Keratinocyte (primary cell): ENCODE data around the gene LRP1B. TPM values are rescaled to one million over a fixed set of nuclear protein-coding genes. Genes with fewer than 3 reads are reported as not detected.

Source experiments
- DNase-seq: peaks from one replicate; pipeline ENCODE4 v3.0.0-alpha.2; 2011; ENCODE audit warnings: low read depth, missing footprints, low spot score
- FAIRE-seq: peaks from 2 replicates; lab custom pipeline; 2011; peaks lifted over from hg19 to GRCh38; lab: Jason Lieb, UNC
- H2AFZ ChIP-seq: 2 replicates; pipeline ENCODE4 v1.6.0; 2012; ENCODE audit warnings: low read length, control low read depth, inconsistent platforms; ENCODE audit not compliant: control insufficient read depth
- H3K27ac ChIP-seq: 2 replicates; pipeline ENCODE4 v1.5.1; 2011; ENCODE audit warnings: low read length; ENCODE audit not compliant: control insufficient read depth, insufficient read depth
- H3K27me3 ChIP-seq: 3 replicates; pipeline ENCODE4 v1.6.0; 2011; ENCODE audit warnings: low read length; ENCODE audit not compliant: control insufficient read depth, insufficient read depth; ENCODE audit errors: extremely low read depth
- H3K36me3 ChIP-seq, 2 experiments: 2 replicates in 1 of 2; 3 replicates in 1 of 2; pipeline ENCODE4 v1.5.1; 2011; ENCODE audit warnings: low read length in 2 of 2, mild to moderate bottlenecking in 1 of 2; ENCODE audit not compliant: control insufficient read depth in 2 of 2, insufficient read depth in 2 of 2; ENCODE audit errors: extremely low read depth in 1 of 2
- H3K4me1 ChIP-seq: 3 replicates; pipeline ENCODE4 v1.5.1; 2011; ENCODE audit warnings: low read length; ENCODE audit not compliant: control insufficient read depth, insufficient read depth; ENCODE audit errors: extremely low read depth
- H3K4me2 ChIP-seq: 3 replicates; pipeline ENCODE4 v1.6.0; 2011; ENCODE audit warnings: low read depth, low read length; ENCODE audit not compliant: control insufficient read depth, insufficient read depth; ENCODE audit errors: extremely low read depth
- H3K4me3 ChIP-seq, 3 experiments: fragments of 200-600 bp in 1 of 3; sonication (generic) in 1 of 3; 2 replicates in 2 of 3; 3 replicates in 1 of 3; pipeline ENCODE4 v1.5.1; 2011 to 2016; ENCODE audit warnings: low read length in 3 of 3, mild to moderate bottlenecking in 3 of 3, control low read depth in 2 of 3, inconsistent platforms in 1 of 3, low read depth in 1 of 3, mixed read lengths in 1 of 3, mixed run types in 1 of 3, moderate library complexity in 1 of 3; ENCODE audit not compliant: control insufficient read depth in 2 of 3, insufficient read depth in 2 of 3; ENCODE audit errors: extremely low read depth in 1 of 3
- H3K79me2 ChIP-seq: 2 replicates; pipeline ENCODE4 v1.6.0; 2012; ENCODE audit warnings: low read length; ENCODE audit not compliant: control insufficient read depth, insufficient read depth
- H3K9ac ChIP-seq: 3 replicates; pipeline ENCODE4 v1.6.0; 2011; ENCODE audit warnings: low read length; ENCODE audit not compliant: control insufficient read depth, insufficient read depth; ENCODE audit errors: extremely low read depth
- H3K9me1 ChIP-seq: 3 replicates; pipeline ENCODE4 v1.6.0; 2011; ENCODE audit warnings: low read length; ENCODE audit not compliant: control insufficient read depth, insufficient read depth; ENCODE audit errors: extremely low read depth
- H3K9me3 ChIP-seq: 2 replicates; pipeline ENCODE4 v1.5.1; 2012; ENCODE audit warnings: low read depth, low read length; ENCODE audit not compliant: control insufficient read depth
- H4K20me1 ChIP-seq: 3 replicates; pipeline ENCODE4 v1.6.0; 2011; ENCODE audit warnings: low read length; ENCODE audit not compliant: control insufficient read depth, insufficient read depth; ENCODE audit errors: extremely low read depth
- EZH2 ChIP-seq: IDR thresholded peaks from one replicate; pipeline ENCODE4 v1.6.1; 2012; ENCODE audit warnings: inconsistent platforms, mild to moderate bottlenecking, low read length, moderate library complexity
- dilution Hi-C: fragments of 300-500 bp; cut with MboI; formaldehyde crosslinking; loops from one replicate; pipeline ENCODE4 v1.7.0; 2020; ENCODE audit warnings: low sequenced_read_pairs; ENCODE audit not compliant: extremely low pct_ligation_motif_present
- polyA plus RNA-seq, 5 experiments: library from polyadenylated mRNA; depleted of rRNA in 3 of 5; stranded (reverse) in 3 of 5; stranded (forward) in 1 of 5; unstranded in 1 of 5; fragments of >200 nt; gene quantifications; 1 replicate in 1 of 5; 2 replicates in 3 of 5; 3 replicates in 1 of 5; pipeline versions ENCODE4 v1.2.1 to v1.2.3, GENCODE V29; 2011 to 2012; ENCODE audit warnings: missing spikeins in 2 of 5, low read depth in 1 of 5, low replicate concordance in 1 of 5
- TF ChIP-seq, protein P1 (sequence below), 3 experiments: IDR thresholded peaks in 1 of 3; conservative IDR thresholded peaks in 1 of 3; optimal IDR thresholded peaks in 1 of 3; 2 replicates in 2 of 3; 3 replicates in 1 of 3; pipeline versions ENCODE3 to v1.5.1; 2011; ENCODE audit warnings: low read length in 3 of 3, mild to moderate bottlenecking in 3 of 3, moderate library complexity in 2 of 3, control low read depth in 1 of 3, inconsistent platforms in 1 of 3; ENCODE audit not compliant: insufficient read depth in 2 of 3; ENCODE audit errors: extremely low read depth in 1 of 3

The LRP1B gene
- polyA plus RNA-seq, 1 donor (not counting 4 experiments of a cell fraction or from before 2014, with no cell fraction given), result not detected

DNA sequence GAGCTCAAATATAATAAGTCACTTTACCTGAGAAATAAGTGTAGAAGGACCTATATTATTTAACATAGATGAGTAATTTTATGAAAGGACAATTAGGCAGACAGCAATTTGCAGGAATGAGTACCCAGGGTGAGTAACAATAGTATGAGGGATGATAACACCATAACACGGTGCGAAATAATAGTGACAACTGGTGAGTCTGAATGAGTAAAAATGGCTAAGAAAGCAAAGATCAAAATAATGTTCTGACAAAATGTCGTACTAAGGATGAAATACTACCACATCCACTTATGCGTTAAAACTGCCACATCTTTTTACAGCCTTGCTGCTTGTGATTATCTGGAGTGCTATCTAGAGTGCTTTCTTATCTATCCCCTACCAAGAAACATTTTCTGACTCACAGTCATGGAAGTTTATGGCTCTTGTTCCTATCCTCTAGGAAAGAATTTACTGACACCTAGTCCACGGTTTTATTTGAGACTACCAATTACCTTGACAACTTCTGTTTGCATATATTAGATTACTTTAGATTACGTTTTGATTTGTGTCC is 929.7 kb downstream of the LRP1B start:
- H2AFZ ChIP-seq, result no peak overlapping the region
- no peaks in the 10 kb centered on the region for H3K4me1 ChIP-seq
- TF ChIP-seq EZH2, result no peak
- TF ChIP-seq, protein P1, sequence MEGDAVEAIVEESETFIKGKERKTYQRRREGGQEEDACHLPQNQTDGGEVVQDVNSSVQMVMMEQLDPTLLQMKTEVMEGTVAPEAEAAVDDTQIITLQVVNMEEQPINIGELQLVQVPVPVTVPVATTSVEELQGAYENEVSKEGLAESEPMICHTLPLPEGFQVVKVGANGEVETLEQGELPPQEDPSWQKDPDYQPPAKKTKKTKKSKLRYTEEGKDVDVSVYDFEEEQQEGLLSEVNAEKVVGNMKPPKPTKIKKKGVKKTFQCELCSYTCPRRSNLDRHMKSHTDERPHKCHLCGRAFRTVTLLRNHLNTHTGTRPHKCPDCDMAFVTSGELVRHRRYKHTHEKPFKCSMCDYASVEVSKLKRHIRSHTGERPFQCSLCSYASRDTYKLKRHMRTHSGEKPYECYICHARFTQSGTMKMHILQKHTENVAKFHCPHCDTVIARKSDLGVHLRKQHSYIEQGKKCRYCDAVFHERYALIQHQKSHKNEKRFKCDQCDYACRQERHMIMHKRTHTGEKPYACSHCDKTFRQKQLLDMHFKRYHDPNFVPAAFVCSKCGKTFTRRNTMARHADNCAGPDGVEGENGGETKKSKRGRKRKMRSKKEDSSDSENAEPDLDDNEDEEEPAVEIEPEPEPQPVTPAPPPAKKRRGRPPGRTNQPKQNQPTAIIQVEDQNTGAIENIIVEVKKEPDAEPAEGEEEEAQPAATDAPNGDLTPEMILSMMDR (optimal IDR thresholded peaks at IDR 0.05 in 1 of 3, IDR thresholded peaks at IDR 0.05 in 1 of 3, conservative IDR thresholded peaks at IDR 0.05 in 1 of 3; ENCODE audit: extremely low read depth in 1 of 3, insufficient read depth in 2 of 3, low read length in 3 of 3), result no peak
- H3K79me2 ChIP-seq, result no peaks in the 10 kb centered on the region
- H3K4me2 ChIP-seq, result no peak overlapping the region
- no peak overlapping the region for H3K27ac ChIP-seq
- H3K4me3 ChIP-seq, result no peak overlapping the region
- H3K9ac ChIP-seq, result no peak overlapping the region
- no peaks in the 10 kb centered on the region for H3K27me3 ChIP-seq
- dilution Hi-C loops, result no loop called here
- H3K36me3 ChIP-seq, result no peaks in the 10 kb centered on the region
- no peaks in the 10 kb centered on the region for H4K20me1 ChIP-seq
- FAIRE-seq, result no peak
- no peak for DNase-seq
- no peaks in the 10 kb centered on the region for H3K9me3 ChIP-seq
- H3K9me1 ChIP-seq, result no peaks in the 10 kb centered on the region

DNA sequence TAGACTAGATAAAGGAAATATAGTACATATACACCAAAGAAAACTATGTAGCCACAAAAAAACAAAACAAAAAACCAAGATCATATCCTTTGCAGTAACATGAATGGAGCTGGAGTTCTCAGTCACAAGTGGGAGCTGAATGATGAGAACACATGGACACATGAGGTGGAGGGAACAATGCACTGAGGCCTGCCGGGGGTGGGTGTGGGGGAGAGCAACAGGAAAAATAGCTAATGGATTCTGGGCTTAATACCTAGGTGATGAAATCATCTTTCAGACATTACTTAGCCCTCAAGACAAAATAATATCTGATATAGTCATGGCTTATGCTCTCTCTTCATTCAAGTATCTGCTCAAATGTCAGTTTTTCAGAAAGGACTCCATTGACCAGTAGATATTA is 930.6 kb downstream of the LRP1B start:
- no peaks in the 10 kb centered on the region for H3K36me3 ChIP-seq
- no peaks in the 10 kb centered on the region for H3K9me1 ChIP-seq
- H3K9me3 ChIP-seq, result peaks cover 2% of the 10 kb centered on the region
- no peaks in the 10 kb centered on the region for H4K20me1 ChIP-seq
- no peaks in the 10 kb centered on the region for H3K27me3 ChIP-seq
- dilution Hi-C loops, result no loop called here
- no peak overlapping the region for H3K4me2 ChIP-seq
- H3K4me3 ChIP-seq, result no peak overlapping the region
- TF ChIP-seq EZH2, result no peak
- TF ChIP-seq, protein P1 (optimal IDR thresholded peaks at IDR 0.05 in 1 of 3, IDR thresholded peaks at IDR 0.05 in 1 of 3, conservative IDR thresholded peaks at IDR 0.05 in 1 of 3; ENCODE audit: extremely low read depth in 1 of 3, insufficient read depth in 2 of 3, low read length in 3 of 3), result no peak
- no peak overlapping the region for H3K9ac ChIP-seq
- FAIRE-seq, result no peak
- no peaks in the 10 kb centered on the region for H3K4me1 ChIP-seq
- DNase-seq, result no peak
- H3K27ac ChIP-seq, result no peak overlapping the region
- no peak overlapping the region for H2AFZ ChIP-seq
- no peaks in the 10 kb centered on the region for H3K79me2 ChIP-seq
